Non-pigmented ciliary epithelial cell (primary cell): Measurements from ENCODE around the gene NCK2.

ENCODE experiments used
- DNase-seq: peaks from one replicate; pipeline ENCODE4 v3.0.0-alpha.2; 2010; ENCODE audit warnings: low read depth

The NCK2 gene

DNA sequence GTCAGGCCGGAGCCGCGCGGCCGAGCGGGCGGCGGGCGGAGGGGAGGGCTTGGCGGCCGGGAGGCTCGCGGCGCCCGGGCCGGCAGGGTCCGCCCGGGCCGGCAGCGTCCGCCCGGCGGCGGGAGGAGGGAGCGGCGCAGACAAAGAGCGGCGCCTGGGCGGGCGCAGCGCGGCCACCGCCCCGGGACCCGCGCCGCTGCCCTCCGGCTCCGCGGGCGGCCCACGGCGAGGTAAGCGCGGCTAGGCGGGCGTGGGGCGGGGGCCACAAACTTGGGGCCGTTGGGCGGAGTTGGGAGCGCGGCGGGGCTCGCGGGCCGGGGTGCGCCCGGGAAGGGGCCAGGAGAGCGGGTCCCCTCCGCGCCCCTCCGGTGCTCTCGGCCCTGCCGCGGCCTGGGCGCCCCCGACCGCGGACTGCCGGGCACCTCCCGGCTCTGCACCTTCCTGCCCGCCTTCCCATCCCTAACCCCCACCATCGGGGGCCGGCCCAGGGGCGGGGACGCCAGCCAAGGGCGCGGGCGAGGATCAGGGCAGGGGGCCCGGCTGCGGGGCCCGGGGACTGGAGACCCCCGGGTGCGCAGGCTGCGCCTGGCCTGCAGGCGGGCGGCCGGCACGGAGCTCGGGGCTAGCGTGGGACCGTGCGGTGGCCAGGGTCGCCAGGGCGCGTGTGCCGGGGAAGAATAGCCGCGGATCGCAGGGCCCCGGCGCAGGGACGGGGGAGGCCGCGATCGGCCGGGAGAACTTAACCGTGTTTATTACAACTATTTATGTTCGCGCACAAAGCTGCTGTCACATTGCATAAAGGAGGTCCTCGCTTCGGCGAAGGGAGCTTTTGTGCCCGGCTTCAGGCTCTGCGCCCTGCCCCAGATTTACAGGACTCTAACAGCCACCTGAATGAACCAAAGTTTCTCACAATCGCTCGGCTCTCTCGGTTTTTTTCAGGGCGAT, at the start of gene NCK2:
Gene NCK2, plus strand, starts transcription at position 4 of the 945 bp plus-strand sequence. CDS start 110,152 bp downstream, outside the sequence.
- DNase-seq = no peak

DNA sequence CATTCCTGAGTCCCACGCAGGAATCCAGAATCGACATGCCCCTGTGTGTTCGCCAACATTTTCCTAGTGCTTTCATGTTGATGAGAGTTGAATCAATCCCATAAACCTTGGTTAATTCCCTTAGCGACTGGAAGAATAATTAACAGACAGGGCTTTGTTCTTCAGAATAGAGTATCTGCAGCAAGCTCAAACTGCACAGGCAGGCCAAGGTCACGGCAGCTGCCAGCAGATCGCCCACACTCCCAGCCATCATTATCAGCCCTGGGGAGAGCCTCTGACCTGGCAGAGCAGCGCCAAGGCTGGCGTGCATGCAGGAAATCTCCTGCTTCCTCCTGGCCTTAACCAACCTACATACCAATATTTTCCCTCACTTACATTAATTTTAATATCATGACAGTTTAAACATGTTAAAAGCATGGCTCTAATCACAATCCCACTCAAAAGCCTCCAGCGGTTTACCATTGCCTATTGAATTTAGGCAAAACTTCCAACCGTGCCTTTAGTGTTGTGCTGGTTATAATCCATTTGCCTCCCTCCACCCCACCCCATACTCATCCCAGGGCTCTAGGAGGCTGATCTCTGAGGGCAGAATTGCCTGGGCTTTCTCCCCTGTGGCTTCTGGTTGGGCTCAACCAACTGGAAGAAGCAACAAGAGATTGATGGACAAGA, 46.8 kb upstream of the NCK2 start:
- no peak for DNase-seq

DNA sequence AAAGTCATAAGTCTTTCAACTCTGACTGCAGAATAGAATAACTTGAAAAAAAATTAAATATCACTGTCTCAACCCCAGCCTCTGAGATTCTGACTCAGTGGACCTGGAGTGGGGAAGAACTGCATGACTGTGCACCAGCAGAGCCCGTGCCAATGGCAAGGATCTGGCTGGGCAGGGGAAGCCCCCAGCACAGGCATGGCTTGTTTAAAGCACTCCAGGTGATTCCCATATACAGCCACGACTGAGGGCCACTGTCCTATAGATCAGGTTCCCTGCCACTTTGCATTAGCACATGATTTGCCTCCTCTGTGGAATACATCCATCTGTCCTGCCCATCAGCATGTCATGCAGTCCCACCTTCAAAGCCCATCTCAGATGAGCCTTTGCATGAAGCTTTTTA, 45.9 kb upstream of the NCK2 start:
- no peak for DNase-seq

DNA sequence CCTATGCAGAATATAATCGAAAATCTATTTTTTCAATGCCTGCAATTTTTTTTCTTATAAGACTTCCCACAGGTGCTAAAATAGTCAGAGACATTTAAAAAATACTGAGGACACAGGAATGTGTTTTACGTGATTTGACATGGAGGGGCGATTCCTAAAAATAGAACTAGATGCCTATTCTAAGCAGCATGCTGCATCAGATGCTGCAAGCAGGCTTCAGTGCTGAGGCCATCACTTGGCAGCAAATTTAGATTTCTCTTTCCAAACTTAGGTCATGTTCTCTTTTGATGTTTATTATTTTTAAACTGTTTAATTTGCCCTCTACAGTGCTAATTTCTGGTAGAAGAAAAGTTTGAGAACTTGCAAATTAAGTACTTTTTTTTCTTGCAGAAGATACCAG, 43.7 kb upstream of the NCK2 start:
- DNase-seq = no peak

DNA sequence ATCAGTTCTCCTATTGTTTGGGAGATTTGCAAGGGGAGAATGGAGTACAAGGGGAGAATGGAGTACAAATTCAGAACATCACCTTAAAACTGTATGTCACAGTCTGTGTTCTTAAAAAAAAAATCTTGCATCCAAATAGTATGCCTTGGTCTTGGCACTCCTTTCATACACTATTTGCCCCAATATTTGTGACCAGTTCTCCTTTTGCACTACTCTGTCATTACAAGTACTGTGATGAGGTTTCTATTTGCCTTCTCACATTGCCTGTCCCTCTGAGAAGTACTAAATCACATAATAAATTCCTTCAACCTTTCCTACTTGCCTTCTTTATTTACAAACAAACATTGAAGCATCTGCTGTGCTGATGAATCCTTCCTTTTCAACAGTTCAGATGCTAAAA, 36.0 kb upstream of the NCK2 start:
- no peak for DNase-seq

DNA sequence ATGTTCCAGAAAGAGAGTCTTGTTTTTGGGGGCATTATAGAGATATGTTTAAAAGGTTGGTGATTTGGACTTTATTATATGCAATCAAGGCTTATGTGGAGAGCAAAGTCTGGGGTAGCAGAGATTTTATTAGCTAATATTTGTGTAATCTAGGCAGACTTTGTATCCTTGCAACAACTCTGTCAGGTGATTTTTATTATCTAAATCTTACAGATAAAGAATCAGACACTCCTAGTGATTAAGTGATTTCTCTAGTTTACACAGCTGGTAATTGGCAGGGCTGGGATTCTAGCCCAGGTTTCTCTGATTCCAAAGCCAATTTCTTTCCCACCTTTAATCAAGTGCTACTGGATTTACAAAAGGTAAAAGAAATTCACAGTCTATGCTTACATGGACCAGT, 33.3 kb upstream of the NCK2 start:
- DNase-seq = no peak

DNA sequence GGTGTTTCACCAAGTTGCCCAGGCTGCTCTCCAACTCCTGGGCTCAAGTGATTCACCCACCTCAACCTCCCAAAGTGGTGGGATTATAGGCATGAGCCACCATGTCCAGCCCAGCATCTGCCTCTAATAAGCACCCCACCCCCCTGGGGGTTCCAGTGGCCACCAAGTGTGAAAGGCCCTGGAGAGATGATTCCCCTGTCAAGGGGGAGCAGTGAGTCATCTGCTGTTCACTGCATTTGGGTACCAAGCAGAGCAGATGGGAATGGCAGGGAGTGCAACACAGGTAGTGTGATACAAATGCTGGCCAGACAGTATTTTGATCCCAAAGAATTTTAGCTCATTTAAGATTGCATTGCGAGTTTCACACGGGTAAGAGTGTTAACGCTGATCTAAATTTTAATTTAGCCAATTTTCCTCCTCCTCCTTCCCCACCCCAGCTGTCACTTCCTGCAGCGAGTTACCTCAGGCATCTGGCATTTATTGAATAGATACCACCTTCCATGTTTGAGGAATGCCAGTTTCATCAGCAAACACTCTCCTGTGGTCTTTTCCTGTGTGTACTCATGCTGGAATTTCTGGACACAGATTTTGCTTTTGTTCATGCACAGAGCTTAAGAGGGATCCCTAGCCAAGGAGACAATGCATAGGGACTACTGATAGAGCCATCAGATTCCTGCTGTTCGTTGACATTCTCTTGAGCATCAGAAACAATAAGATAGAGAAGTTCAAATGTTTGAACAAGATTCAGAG, 32.4 kb upstream of the NCK2 start:
- DNase-seq = no peak

DNA sequence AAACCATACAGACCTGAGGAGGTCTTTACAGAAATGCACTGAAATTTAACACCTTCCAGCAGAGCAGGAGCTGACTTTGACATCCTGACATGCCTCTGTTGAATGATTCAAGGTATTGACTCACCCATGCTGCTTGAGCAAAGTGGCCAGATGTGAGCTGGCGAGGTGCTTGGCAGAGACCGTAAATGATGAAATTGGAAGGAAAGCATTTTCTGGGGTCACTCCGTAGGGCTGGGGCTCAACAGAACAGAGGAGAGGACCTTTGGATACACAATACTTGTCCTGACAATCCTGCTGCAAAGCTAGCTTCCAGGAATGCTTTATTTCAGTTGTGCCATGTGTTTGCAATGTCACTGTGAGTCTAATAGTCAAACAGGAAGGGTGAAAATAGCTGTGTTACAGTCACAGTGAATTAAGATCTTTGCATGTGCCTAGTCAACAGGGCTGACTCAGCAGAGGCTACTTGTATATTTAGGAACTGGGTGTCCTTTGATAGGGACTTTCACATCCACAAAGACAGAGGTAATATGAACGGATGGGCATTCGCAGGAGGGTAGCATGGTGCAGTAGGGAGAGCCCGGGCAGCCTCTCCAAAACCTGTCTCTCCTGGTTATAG, 31.6 kb upstream of the NCK2 start:
- DNase-seq = no peak

DNA sequence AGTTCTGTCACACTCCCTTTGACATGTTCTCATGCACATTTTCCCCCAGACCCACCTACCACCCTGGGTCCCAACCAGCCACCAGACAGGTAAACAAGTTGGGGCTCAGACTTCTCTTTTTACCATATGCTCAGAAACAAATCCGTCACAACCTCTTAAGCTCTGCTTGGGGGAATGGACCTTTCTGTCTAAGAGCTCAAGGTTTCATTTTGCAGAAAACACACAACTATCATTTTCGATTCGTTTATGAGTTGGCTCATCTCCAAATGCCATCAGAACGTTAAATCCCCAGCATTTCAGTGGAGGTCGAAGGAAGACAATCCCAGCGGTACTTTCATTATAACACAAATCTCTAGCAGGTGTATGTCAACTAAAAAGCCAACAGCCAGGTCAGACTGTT, 30.6 kb upstream of the NCK2 start:
- no peak for DNase-seq

DNA sequence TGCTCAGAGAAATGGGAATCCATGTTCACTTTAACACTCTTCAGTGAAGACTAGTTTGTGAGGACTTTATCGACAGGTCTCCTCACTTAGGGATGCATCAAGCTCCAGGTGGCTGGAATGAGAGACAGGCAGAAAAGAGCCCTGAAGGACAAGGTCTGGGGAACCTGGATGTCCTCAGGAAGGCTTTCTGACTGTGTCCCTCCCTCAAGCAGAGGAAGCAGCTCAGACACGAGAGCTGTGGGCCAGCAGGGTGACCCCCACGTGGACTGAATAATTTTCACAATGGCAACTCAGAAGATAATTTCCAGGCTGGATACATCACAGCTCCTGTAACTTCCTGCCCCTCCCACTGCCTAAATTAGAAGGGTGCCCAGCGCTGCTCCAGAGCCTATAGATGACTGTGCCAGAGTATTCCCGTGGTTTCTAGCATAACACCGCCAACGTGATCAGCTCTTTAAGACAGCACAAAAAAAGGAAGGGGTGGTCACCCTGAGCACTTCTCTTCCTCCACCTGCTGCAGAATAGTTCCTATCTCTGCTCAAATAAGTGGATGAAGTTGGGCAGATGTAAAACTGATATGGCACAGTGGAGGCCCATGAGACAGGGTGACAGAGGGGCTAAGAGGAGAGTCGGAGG, 25.7 kb upstream of the NCK2 start:
- no peak for DNase-seq

DNA sequence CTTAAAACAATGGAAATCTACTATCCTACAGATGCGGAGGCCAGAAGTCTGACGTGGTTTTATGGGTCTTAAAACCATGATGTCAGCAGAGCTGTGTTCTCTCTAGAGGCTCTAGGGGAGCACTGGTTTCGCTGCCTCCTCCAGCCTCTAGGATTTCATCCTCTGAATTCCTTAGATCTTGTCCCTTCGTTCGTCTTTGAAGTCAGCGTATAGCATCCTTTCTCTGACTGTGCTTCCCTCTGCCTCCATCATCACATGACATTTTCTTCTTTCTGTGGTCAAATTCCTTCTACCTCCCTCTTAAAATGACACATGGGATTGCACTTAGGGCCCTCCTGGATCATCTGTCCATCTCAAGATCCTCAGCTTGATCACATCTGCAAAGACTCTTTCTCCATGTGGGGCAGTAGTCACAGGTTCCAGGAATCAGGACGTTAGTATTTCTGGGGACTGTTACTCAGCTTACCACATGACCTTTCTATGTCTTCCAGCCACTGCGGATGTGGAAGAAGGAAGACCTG, 22.7 kb upstream of the NCK2 start:
- DNase-seq = no peak

DNA sequence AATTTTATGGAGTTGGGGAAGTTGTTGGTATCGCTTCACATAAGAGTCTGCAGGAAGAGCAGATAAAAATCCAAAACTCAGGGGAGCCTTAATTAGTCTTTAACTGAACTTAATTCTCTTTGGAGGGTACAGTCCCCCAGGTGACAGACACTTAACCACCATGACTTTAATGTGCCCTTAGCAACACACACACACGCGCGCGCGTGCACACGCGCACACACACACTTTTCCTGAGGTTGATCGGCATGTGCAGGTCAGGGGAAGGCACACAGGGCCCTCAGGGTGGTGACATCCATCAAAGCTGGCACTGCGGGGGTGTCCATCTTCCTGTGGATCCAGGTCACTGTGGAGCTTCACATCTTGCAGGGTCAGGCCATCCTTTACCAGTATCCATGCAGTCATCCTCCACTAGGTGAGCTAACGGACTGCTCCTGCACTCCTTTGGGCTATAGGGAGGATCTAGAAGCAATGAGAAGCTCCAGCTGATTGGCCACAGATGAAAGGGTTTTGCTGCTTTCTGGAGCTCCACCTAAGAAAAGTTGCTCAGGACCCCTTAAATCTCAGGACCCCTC, 21.9 kb upstream of the NCK2 start:
- no peak for DNase-seq

DNA sequence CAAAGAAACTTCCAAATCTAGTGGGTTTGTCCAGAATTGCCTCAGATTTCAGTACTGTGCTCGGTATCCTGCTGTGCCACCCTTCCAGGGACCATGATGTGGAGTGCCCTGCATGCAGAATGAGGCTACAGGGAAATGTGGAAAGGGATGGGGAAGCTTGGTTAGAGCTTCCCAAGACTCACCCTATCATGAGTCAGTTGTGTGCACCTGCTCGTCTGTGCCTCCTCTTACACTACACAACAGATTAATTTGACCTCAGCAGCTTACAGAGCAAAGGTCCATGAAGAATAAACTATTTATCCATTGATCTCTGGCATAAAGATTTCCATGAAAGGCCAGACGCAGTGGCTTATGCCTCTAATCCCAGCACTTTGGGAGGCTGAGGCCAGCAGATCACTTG, 21.3 kb upstream of the NCK2 start:
- no peak for DNase-seq

DNA sequence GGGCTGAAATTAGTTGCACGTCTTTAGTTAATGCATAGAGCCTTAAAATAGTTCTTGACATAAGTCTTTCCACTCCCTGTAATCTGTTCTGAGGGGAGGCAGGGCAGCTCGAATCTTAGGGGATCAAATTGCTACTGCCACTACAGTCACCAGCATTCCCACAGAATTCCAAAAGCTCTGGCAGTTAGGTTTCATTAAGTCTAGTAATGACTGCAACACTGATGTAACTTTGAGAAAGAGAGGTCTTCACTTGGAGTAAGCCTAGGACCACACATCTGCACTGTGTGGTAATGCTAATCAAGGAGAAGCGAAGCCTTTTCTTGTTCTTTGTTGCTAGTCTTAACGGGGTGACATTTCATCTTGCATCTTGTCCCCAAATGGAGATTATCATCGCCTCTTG, 19.3 kb upstream of the NCK2 start:
- no peak for DNase-seq

DNA sequence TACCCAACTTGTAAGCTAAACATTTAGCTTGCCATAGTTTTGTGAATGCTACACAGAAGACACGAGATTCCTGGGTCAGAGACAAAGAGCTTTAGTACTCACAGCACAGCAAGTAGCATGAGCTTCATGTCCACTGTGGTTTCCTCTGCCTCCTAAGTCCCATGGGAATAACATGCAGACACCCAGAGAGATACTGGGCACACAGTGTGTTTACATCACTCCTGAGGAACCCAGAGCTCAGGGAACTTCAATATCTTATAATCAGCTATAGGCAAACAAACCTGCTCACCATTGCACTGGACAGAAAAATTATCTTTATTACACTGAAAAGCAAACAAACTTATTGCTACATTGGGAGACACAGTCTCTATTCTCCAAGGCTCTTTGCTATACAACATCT, 14.5 kb upstream of the NCK2 start:
- DNase-seq = no peak

DNA sequence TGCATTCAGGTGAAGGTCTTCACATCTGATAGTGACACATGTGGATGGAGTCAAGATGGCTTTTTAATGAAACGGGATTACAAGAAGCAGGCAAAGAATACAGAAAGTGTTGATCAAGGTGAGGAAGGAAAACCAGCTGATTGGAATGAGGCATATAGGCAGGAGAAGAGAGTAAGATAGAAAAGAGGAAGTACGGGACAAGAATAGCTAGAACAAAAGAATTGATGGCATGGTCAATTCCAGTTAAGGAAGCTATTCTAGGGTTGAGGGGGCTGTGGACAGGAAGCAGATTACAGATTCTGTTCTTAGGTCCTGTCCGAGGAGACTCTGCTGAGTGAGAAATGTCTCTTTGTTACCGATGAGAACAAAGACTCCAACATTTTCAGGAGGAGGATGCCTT, 13.2 kb upstream of the NCK2 start:
- no peak for DNase-seq

DNA sequence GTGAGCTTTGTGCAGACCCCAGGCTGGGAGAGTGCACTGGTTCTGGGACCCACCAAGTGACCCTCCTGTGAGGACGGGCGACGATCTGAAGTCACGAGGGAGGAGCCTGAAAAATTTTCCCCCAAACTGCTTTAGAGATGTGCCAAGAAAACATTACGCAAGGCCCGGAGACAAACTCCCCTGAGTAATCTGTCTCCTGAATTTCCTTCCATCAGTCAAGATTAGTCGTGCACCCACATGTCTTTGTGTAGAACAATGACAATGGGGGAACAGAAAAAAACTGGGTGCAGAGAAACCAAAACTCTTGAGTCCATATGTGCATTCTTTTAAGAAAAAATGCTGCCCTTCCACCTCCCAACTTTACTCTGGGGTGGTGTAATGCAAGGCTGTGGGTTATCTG, 12.6 kb upstream of the NCK2 start:
- no peak for DNase-seq

DNA sequence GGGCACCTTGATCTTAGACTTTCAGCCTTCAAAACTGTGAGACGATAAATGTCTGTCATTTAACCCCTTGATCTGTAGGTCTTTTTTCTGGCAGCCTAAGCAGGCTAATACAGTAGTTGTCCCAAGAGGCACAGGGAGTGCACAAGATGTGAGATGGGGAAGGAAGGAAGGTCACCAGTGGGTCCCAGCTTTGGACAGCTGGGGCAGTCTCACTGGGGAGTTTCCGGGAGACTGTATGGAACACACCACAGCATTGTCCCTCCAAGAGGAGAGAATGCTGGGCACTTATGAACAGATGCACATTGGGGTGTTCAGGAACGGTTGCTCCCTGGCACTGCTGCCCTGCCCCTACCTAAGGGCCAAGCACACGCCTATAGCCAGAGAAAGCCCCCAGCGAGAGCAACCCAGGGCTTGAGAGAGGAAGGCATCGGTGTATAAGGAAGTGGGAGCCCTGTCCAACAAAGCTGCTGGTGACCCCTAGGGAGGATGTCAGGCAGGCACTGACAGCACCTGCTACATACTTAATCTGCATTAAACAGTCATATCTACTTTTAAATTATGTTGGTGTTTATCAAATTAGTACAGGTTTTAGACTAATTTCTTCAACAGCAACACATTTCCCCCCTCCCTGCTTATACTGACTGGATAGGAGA, 11.6 kb upstream of the NCK2 start:
- DNase-seq = no peak

DNA sequence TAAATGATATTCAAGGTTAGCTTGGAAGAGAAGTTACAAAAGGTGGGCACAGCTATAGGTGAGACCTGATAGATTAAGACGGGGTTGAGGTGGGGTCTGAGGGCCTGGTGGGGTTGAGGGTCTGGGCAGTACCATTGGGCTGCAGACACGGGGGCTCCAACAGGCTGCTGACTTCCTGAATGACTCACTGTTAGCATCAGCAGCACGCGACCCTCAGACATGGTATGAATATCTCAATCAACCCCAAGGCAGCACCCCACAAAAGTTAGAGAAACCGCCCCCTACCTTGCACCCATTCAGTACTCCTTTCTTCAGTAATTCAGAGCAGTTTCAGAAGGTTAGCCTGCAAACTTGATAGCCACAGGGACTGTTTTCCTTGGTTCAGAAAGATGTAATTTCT, 10.8 kb upstream of the NCK2 start:
- no peak for DNase-seq

DNA sequence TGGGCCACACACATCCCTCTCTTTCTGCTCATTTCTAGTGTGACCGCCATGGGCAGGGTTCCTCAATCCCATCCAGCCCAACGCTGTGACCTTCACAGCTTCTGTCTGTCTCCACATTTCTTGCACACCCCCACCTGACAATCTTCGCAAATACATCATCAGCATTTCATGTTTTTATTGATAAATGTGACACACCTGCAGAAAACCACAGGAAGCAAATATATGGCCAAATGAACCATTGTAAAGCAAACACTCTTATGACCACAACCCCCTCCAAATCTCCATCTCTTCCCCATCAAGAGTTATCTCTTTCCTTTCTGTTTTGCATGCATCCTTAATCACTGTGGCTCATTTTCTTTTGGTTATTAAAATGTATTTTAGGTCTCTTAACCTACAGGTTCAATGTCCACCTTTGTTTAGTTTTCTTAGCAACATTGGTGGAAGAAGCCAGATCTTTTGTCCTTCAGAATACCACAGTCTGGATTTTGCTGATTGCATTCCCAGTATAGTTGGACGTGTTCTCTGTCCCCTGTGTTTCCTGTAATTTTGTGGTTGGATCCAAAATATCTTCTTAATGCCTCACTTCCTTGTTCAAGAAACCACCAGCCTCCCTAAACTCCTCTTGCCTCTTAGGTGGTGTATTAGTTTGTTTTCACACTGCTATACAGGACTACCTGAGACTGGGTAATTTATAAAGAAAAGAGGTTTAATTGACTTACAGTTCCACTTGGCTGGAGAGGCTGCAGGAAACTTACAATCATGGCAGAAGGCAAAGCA, 9.8 kb upstream of the NCK2 start:
- DNase-seq = peak; percentile 27
